DMS114 treated with DMSO at 0.1 percent for 48 hours (cell line): Measurements from ENCODE around the gene TNFAIP8.

Experiments
- DNase-seq: peaks from one replicate; lab custom pipeline; 2025; ENCODE audit not compliant: unreplicated experiment; lab: John Stamatoyannopoulos, UW

The TNFAIP8 gene

DNA sequence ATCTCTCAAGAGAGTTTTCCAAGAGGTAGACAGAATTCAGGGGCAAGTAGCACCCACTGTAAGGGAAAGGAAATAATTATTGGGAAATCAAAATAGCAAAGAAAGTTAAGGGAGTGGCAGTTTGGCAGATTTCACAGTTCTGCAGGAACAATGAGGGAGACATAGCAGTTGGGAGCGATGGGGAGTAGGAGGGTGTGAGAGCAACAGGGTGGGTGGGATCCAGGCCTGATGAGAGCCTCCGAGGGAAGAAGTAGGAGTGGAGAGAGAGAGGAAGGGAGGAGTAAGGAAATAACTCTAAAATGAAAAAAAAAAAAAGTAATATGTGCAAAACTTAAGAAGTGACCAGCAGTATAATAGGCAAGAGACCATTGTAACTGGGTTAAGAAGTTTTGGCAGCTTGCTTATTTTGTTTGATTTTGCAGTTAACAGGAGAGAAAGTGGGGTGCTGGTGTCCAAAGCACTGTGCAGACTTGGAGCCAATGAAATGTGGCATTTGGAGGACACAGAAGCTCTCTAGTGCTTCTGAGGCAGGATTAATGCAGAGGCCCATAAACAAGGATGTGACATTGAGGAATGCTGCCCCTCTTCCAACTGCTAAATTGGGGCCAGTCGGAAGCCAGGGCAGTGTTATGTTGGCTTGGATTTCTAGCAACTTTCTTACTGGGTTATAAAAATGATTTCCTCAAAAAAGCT, 10.2 kb downstream of the TNFAIP8 start:
- no peak for DNase-seq

GRCh38 chr5:119366540-119366881, 10.7 kb downstream of the TNFAIP8 start:
- DNase-seq: no peak

DNA sequence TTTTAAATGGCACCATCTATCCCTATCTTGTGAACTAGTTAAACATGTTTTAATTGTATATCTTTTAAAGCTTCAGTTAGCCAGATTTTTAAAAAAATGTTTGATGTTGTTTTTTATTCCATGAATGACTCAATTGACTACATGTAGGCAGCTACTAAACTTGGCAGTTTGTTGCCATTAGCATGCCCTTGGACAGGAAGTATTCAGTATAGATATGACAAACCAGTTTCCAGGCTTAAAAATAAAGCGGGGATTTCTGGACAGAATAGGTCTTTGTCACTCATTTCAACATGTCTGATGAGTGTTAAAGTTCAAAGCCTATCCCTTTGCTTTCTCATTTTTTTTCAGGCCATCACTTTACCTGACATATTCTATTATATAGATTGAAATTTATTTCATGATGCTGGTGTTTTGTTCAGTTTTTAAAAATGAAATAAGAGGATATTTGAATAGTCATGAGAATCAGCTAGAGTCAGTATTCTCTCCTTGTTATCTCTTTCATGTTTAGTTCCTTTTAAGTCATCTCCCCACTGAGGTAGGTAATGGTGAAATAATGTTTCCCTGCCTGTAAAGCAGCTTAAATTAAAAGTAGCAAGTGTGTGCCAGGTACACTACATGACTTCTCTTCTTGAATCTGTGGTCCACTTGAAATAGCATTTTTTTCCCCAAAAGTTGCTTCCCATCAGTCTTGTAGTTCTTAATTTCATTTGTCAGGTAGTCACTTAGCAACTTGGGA, 11.9 kb downstream of the TNFAIP8 start:
- DNase-seq: no peak

GRCh38 chr5:119368238-119368630, 12.4 kb downstream of the TNFAIP8 start:
- DNase-seq: no peak

DNA sequence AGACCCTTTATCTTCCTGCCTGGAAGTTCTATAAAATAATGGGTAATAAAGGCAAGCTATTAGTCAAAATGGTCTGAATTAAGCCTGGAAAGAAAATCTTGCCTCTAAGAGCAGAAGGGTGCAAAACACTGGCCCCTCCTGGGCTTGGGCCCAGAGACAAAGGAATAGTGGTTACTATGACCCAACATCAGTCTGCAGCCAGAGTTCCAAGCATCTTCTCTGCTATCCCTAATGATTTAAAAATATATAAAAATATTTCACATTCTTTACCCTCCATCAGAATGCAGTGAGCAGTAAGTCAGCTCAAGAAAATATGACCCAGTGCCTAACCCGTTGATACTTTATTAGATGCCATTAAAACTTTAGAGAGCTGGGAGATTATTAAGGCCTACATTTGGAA, 14.7 kb downstream of the TNFAIP8 start:
- no peak for DNase-seq

DNA sequence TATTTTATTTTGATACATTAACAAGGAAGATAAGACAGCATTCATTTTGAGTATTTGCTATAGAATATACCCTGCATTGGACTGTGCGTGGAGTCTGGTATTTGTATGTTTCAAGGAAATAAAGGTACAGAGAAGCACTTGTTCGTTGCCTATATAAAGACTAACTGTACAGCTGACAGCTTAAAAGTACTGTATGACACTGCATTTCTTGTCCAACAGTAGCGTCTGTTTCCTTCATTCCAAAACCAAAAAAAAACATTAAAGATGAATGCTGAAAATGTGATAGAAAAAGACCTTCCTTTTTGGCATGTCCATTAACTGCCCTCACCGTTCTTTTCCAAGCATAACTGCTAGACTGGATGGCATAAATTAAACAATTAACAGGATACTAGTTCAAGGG, 15.3 kb downstream of the TNFAIP8 start:
- no peak for DNase-seq

GRCh38 chr5:119373449-119373858, 17.6 kb downstream of the TNFAIP8 start:
- DNase-seq: no peak

DNA sequence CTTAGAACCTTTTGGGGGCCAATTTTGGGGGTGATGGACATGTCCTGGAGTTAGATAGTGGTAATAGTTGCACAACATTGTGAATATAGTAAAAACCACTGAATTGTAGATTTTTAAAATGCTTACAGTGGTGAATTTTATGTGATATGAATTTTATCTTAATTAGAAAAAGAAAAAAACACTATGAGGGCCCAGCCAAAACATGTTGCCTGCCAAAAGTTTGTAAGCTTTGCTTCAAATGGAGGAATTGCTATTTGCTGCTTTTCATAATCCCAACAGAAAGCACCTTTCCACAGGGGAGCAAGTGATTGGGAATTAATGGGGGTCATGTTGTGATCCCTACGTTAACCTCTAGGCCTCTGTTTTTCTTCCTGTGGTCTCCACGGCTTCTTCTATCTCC, 19.1 kb downstream of the TNFAIP8 start:
- DNase-seq: no peak

- no peak for DNase-seq
Measured at GRCh38 chr5:119377066-119377465, 21.2 kb downstream of the TNFAIP8 start.

DNA sequence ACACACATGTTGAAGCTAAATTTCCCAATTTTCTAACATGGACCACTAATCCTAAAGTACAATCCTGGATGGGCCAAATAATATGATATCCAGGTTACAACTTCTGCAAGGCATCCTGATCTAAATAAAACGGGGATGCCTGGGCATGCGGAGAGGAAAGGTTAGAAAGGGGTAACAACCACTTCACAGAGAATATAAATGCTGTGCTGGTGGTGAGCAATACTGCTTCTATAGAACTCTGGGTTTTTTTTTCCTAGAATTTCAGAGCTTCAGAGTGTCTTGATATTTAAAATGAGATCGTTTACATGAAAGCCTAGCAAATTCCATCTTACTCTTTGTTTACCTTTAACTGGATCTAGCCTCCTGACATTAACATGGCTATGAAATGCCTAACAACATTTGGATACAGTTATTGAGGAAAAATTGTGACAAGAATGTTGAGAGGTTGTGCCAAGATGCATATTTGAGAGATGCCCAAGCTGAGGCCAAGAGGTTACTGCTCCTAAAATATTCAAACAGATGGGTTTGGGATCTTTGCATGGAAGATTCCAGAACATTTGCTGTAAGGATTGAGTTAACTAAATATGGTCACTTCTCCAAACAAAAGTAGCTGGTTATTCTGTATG, 22.4 kb downstream of the TNFAIP8 start:
- DNase-seq: no peak

DNA sequence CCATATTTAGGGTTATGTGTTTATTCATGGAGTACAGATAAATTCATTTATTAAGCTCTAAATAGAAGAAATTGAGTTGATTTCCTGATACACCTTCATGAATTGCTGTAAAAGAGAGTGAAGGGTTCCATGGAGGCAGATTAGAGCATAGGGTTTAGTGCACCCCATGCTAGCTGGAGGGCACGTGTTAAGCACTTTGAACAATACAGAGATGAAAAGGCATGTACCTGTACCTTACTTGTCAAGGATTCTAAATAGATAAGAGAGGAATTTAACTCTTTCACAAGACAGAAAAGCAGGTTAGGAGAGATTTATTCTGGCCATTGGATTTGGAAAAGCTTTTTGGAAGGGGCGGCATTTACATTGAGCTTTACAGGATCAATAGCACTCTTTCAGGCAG, 23.3 kb downstream of the TNFAIP8 start:
- DNase-seq: no peak

- no peak for DNase-seq
Measured at GRCh38 chr5:119379942-119380547, 24.2 kb downstream of the TNFAIP8 start.

GRCh38 chr5:119382169-119382568, 26.4 kb downstream of the TNFAIP8 start:
- DNase-seq: no peak

DNA sequence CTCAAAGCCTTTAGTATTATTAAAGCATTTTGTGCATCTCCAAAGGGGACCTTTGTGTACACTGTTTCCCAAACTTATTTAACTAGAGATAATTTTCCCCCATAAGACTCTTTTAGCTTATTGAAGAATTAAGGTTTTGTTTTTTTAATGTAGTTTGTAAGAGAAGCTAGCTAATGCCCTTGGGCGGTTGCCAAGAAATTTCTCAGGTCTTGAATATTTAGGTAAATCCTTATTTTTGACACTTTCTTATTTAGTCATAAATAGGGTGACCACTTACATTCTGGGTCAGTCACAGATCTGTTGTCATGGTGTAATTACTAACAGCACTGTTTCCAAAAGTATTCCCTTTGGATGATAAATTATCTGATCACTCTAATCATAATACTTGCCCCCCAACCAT, 27.2 kb downstream of the TNFAIP8 start:
- no peak for DNase-seq

DNA sequence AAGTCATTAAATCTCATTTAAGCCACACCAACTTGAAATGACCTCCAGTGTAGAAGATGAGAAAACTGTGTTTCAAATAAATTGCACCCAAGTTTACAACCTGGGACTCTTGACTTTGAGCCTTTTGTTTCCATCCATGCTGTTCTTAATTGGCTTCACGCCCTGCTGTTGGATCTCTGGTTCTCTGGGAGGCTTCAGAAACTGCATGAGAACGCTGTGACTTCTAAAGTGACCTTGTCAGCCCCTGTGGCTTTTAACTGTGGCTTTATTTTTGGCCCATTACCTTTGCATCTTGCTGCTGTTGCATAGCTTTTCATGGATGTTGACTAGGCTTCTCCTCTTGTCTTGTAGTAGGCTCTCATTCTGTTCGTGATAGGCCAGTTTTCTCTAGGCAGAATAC, 29.3 kb downstream of the TNFAIP8 start:
- no peak for DNase-seq

DNA sequence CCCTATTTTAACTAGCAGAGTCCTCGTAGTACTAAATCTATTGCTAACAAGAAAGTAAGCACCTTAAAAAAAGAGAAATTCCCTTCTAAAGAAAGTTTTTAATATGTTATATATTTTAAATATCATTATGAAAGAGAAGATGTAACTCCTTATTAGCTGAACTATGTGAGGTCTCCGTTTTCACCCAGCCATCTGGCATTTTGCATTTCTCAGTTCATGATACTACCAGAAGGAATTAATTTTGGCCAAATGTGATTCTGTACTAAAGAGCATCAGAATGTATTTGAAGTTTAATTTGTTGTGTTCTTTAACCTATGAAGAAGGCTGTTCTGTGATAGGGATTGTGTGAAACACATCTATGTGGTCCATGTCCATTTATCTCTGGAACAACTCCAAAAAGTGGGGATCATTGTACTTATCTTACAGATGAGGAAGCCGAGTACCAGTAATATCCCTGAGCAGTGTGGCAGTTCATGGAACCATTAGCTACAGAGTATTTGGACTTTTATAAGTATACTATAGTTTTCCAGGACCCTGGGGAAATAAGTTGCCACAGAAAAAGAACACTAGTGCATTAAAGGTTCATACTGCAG, 29.8 kb downstream of the TNFAIP8 start:
- DNase-seq: no peak

GRCh38 chr5:119386596-119387344, 31.0 kb downstream of the TNFAIP8 start:
- DNase-seq: no peak

DNA sequence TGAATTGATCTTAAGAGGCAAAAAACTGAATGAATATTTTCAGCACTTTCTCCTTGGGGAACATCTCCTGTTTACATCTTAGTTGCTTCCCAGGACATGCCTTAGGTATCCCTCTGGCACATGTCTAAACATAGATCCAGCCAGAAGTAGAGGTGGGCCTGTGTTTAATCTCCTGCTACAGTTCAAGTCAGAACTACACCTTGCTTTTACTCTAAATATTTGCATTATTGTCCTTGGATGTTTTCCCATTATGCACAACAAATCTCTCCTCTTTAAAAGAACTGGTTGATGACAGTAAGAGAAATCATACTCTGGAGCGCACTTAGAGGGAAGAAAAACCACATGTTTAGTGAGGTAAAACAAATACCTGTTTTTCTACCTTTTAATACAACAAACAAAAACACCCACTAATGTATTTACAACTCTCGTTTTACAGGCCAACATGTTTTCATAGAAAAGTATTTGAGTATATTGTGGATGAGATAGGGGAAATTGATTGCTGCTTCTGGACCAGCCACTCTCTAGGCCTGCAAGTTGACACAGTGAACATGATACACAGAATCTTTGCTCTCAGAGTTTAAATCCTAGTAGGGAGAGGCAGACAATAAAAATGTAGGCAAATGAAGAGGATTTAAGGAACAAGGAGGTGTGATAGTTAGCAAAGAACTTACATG, 32.3 kb downstream of the TNFAIP8 start:
- DNase-seq: no peak

- no peak for DNase-seq
Measured at GRCh38 chr5:119388619-119389190, 32.9 kb downstream of the TNFAIP8 start.
